Astrocyte (in vitro differentiated cells and primary cell): Measurements from ENCODE around the gene PCBP3. TPM values are rescaled to one million over a fixed set of nuclear protein-coding genes. Genes with fewer than 3 reads are reported as not detected.

Experiments used
- DNase-seq: peaks from one replicate; pipeline ENCODE4 v3.0.0-alpha.2; 2010; ENCODE audit warnings: low read depth
- FAIRE-seq: peaks from 2 replicates; lab custom pipeline; 2011; peaks lifted over from hg19 to GRCh38; lab: Jason Lieb, UNC
- H2AFZ ChIP-seq: 2 replicates; pipeline ENCODE4 v1.6.0; 2012; ENCODE audit warnings: low read depth, low read length, inconsistent platforms
- H3K27ac ChIP-seq: 2 replicates; pipeline ENCODE4 v1.5.1; 2011; ENCODE audit warnings: low read depth, low read length, inconsistent platforms
- H3K27me3 ChIP-seq: 2 replicates; pipeline ENCODE4 v1.6.0; 2011; ENCODE audit warnings: low read length, inconsistent platforms; ENCODE audit not compliant: insufficient read depth
- H3K36me3 ChIP-seq: 2 replicates; pipeline ENCODE4 v1.5.1; 2011; ENCODE audit warnings: low read length, inconsistent platforms; ENCODE audit not compliant: insufficient read depth
- H3K4me1 ChIP-seq: 2 replicates; pipeline ENCODE4 v1.5.1; 2011; ENCODE audit warnings: low read length, inconsistent platforms; ENCODE audit not compliant: insufficient read depth
- H3K4me2 ChIP-seq: 2 replicates; pipeline ENCODE4 v1.6.0; 2012; ENCODE audit warnings: low read length, inconsistent platforms
- H3K4me3 ChIP-seq: 2 replicates; pipeline ENCODE4 v1.5.1; 2011; ENCODE audit warnings: low read depth, mild to moderate bottlenecking, low read length, inconsistent platforms; ENCODE audit not compliant: insufficient read depth
- H3K79me2 ChIP-seq: 2 replicates; pipeline ENCODE4 v1.6.0; 2012; ENCODE audit warnings: mild to moderate bottlenecking, low read length, inconsistent platforms; ENCODE audit not compliant: insufficient read depth
- H3K9ac ChIP-seq: 2 replicates; pipeline ENCODE4 v1.6.0; 2012; ENCODE audit warnings: mild to moderate bottlenecking, low read length, inconsistent platforms
- H3K9me3 ChIP-seq: 2 replicates; pipeline ENCODE4 v1.5.1; 2012; ENCODE audit warnings: low read depth, mild to moderate bottlenecking, low read length, inconsistent platforms; ENCODE audit not compliant: insufficient read depth
- H4K20me1 ChIP-seq: 2 replicates; pipeline ENCODE4 v1.6.0; 2012; ENCODE audit warnings: low read length, inconsistent platforms; ENCODE audit not compliant: insufficient read depth
- H3K27ac Mint-ChIP-seq: one replicate; pipeline ENCODE4 v1.8.0; 2021; ENCODE audit warnings: mild to moderate bottlenecking, mixed read lengths; ENCODE audit not compliant: unreplicated experiment
- H3K27me3 Mint-ChIP-seq: one replicate; pipeline ENCODE4 v1.8.0; 2021; ENCODE audit warnings: low read depth, mixed read lengths; ENCODE audit not compliant: unreplicated experiment
- H3K36me3 Mint-ChIP-seq: one replicate; pipeline ENCODE4 v1.8.0; 2021; ENCODE audit warnings: low read depth, mixed read lengths; ENCODE audit not compliant: unreplicated experiment
- H3K4me1 Mint-ChIP-seq: one replicate; pipeline ENCODE4 v1.8.0; 2021; ENCODE audit warnings: low read depth, mixed read lengths; ENCODE audit not compliant: unreplicated experiment
- H3K4me3 Mint-ChIP-seq: one replicate; pipeline ENCODE4 v1.8.0; 2021; ENCODE audit warnings: mild to moderate bottlenecking, moderate library complexity, mixed read lengths; ENCODE audit not compliant: unreplicated experiment
- H3K9me3 Mint-ChIP-seq: one replicate; pipeline ENCODE4 v1.8.0; 2021; ENCODE audit warnings: mild to moderate bottlenecking, mixed read lengths; ENCODE audit not compliant: unreplicated experiment
- EZH2 ChIP-seq: IDR thresholded peaks from 2 replicates; pipeline ENCODE4 v1.6.1; 2012; ENCODE audit warnings: mild to moderate bottlenecking, low read length, inconsistent platforms; ENCODE audit not compliant: insufficient read depth
- total RNA-seq: library from RNA; stranded (reverse); gene quantifications from 2 replicates; pipeline ENCODE4 v1.2.1, GENCODE V29; 2021
- TF ChIP-seq, protein P1 (sequence below): IDR thresholded peaks from 2 replicates; pipeline ENCODE4 v1.5.1; 2011; ENCODE audit warnings: low read depth, mild to moderate bottlenecking, inconsistent platforms, low read length, moderate library complexity; ENCODE audit not compliant: insufficient read depth

PCBP3 gene
- total RNA-seq, 1 donor from 2014 or later: 1.8 TPM

DNA sequence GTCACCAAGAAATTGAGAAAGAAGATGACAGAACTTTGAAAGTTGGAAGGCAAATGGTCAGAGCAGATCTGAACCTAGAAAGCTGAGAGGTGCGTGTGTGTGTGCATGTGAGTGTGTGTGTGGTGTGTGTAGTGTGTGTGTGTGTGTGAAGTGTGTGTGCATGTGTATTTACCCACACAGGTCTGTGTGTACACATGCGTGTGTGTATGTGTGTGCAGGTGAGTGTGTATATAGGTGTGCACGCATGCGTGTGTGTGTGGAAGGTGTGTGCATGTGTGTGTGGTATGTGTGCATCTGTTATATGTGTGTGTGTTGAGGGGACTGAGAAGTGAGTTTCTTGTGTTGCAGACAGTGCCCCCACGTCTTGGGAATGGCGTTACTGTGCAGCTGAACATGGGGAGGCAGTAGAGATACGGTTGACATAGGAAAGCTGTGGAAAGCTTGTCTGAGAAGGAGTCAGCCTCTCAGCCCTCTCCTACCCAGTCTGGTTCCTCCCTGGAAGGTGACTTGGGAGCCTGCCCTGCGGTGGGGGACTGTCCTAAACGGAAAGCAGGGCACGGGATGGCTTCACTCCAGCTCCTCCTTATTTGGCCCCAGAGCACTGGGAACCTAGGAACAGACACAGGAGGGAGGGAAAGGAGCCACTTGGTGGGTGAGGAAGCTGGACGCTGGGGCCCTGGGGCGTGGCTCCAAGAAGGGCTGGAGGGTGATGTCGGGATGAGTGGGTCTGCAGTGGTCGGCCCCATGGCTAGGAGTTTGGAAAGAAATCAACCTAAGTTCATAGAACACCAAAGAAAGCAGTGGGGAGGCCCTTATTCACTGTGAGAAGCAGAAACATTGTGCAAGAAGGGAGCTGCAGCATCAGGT, 97.2 kb downstream of the PCBP3 start:
- Histone ChIP-seq H3K9ac (no peak overlapping the region), H3K27ac (no peak overlapping the region), H4K20me1 (peaks cover 3% of the 10 kb centered on the region), H2AFZ (no peak overlapping the region), H3K27me3 (no peaks in the 10 kb centered on the region), H3K9me3 (peaks cover 2% of the 10 kb centered on the region), H3K79me2 (no peaks in the 10 kb centered on the region), H3K4me1 (no peaks in the 10 kb centered on the region), H3K36me3 (no peaks in the 10 kb centered on the region), H3K4me3 (no peak overlapping the region), H3K4me2 (no peak overlapping the region)
- no peak overlapping the region for H3K4me3 Mint-ChIP-seq
- peaks cover 10% of the 10 kb centered on the region for H3K27me3 Mint-ChIP-seq
- H3K27ac Mint-ChIP-seq: no peak overlapping the region
- DNase-seq (no peak), FAIRE-seq (no peak)
- H3K4me1 Mint-ChIP-seq: peaks cover 4% of the 10 kb centered on the region
- no peak for TF ChIP-seq EZH2
- TF ChIP-seq, protein P1, sequence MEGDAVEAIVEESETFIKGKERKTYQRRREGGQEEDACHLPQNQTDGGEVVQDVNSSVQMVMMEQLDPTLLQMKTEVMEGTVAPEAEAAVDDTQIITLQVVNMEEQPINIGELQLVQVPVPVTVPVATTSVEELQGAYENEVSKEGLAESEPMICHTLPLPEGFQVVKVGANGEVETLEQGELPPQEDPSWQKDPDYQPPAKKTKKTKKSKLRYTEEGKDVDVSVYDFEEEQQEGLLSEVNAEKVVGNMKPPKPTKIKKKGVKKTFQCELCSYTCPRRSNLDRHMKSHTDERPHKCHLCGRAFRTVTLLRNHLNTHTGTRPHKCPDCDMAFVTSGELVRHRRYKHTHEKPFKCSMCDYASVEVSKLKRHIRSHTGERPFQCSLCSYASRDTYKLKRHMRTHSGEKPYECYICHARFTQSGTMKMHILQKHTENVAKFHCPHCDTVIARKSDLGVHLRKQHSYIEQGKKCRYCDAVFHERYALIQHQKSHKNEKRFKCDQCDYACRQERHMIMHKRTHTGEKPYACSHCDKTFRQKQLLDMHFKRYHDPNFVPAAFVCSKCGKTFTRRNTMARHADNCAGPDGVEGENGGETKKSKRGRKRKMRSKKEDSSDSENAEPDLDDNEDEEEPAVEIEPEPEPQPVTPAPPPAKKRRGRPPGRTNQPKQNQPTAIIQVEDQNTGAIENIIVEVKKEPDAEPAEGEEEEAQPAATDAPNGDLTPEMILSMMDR: no peak
- H3K9me3 Mint-ChIP-seq: peaks cover 5% of the 10 kb centered on the region
- H3K36me3 Mint-ChIP-seq: peaks cover 9% of the 10 kb centered on the region

DNA sequence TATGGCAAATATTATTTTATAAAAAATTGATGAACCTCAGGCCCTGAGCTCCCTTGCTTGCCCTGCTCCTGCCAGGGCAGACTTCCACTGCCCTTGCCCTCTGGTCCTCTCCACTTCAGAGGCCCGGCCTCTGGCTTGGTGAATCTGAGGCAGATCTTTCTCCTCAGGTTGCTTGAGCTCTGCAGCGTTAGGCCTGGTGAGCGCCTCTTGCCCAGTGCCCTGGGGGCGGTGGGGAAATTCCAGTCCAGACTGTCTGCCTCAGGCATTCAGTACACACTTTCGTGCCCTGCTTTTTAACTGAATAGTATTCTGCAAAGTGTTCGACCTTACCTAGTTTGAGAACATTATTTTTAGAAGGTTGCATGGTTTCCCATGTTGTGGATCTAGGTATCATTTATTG, 98.2 kb downstream of the PCBP3 start:
- FAIRE-seq (no peak), DNase-seq (no peak)
- Histone ChIP-seq H2AFZ (no peak overlapping the region), H3K79me2 (no peaks in the 10 kb centered on the region), H3K4me1 (no peaks in the 10 kb centered on the region), H3K4me3 (no peak overlapping the region), H3K4me2 (no peak overlapping the region), H4K20me1 (peaks cover 3% of the 10 kb centered on the region), H3K9me3 (peaks cover 3% of the 10 kb centered on the region), H3K27ac (no peak overlapping the region), H3K27me3 (no peaks in the 10 kb centered on the region), H3K9ac (no peak overlapping the region), H3K36me3 (no peaks in the 10 kb centered on the region)
- Mint-ChIP-seq H3K27ac (no peak overlapping the region), H3K9me3 (peaks cover 5% of the 10 kb centered on the region), H3K36me3 (peaks cover 9% of the 10 kb centered on the region), H3K4me1 (peaks cover 4% of the 10 kb centered on the region), H3K27me3 (peaks cover 2% of the 10 kb centered on the region), H3K4me3 (no peak overlapping the region)
- no peak for TF ChIP-seq EZH2
- TF ChIP-seq, protein P1: no peak

DNA sequence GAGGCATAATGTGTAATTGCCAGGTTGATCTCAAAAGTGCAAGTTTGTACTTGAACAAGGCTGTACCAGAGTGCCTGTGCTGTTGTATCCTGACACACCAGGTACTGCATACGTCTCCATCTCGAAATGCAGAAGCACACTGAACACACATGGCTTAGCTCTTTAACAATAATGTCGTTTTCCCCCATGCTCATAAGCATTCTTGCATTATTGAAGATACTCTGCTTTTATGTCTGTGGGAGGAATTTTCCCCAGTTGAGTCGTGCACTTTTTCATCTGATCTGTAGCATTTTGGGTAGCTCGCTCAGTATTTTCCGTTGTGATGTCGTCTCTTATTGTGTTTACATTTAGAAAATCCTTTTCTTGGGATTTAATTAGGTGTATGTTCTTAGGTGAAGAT, 98.7 kb downstream of the PCBP3 start:
- no peak overlapping the region for H3K4me3 ChIP-seq
- peaks cover 9% of the 10 kb centered on the region for H3K36me3 Mint-ChIP-seq
- H3K4me3 Mint-ChIP-seq: no peak overlapping the region
- peaks cover 3% of the 10 kb centered on the region for H4K20me1 ChIP-seq
- H3K4me1 Mint-ChIP-seq: peaks cover 4% of the 10 kb centered on the region
- DNase-seq: no peak
- TF ChIP-seq, protein P1: no peak
- TF ChIP-seq EZH2: no peak
- no peak for FAIRE-seq
- H3K27me3 ChIP-seq: no peaks in the 10 kb centered on the region
- no peaks in the 10 kb centered on the region for H3K27me3 Mint-ChIP-seq
- no peak overlapping the region for H2AFZ ChIP-seq
- no peaks in the 10 kb centered on the region for H3K79me2 ChIP-seq
- H3K27ac ChIP-seq: no peak overlapping the region
- H3K4me2 ChIP-seq: no peak overlapping the region
- peaks cover 3% of the 10 kb centered on the region for H3K9me3 ChIP-seq
- no peak overlapping the region for H3K27ac Mint-ChIP-seq
- H3K4me1 ChIP-seq: no peaks in the 10 kb centered on the region
- no peak overlapping the region for H3K9ac ChIP-seq
- peaks cover 5% of the 10 kb centered on the region for H3K9me3 Mint-ChIP-seq
- no peaks in the 10 kb centered on the region for H3K36me3 ChIP-seq
